ENCODE data around the gene ATXN7L1. TPM values are rescaled to one million over a fixed set of nuclear protein-coding genes. Genes with fewer than 3 reads are reported as not detected.

The ATXN7L1 gene
- total and polyA plus RNA-seq, 2 of the 8 experiments (the other 6 are each of a cell fraction or from before 2014, with no cell fraction given), result 14.3 to 34.0 TPM

DNA sequence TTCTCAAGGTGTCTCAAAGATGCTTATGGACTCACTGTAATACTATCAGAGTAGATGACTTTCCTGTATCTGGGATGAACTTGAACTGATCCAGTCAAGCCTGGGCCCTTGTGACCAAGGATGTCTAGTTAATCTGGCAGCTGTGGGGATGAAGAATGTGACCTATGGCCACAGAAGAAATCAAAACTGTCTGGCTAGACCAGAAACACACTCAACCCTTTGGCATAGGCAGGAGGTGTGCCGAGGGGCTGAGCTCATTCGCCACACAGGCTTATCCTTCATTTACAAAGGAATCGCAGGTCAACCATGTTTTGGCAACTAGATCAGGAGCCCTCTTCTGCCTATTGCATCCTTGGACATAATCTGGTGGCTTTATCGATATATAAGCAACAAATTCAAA is 110.6 kb downstream of the ATXN7L1 start (continued):
- TF ChIP-seq RAD21 (IDR thresholded peaks at IDR 0.05 in 1 of 2, conservative IDR thresholded peaks at IDR 0.05 in 1 of 2; ENCODE audit: low read depth in 2 of 2, low read length in 2 of 2) (no peak), SP2 (IDR thresholded peaks at IDR 0.05; ENCODE audit: low read length) (no peak), PHF8 (conservative IDR thresholded peaks at IDR 0.05; ENCODE audit: low read depth, low read length) (no peak)

Data from H1 (cell line).